Gastroesophageal sphincter (tissue), 4 donors: ENCODE measurements around the gene CDC123. TPM values are rescaled to one million over a fixed set of nuclear protein-coding genes. Genes with fewer than 3 reads are reported as not detected.
"Not testable (repeated sequence)": the region's sequence is repeated elsewhere in the genome, so short reads cannot be mapped to it uniquely, and the experiment has no call there.

ENCODE experiments used
- ATAC-seq: fragments of 150-250 bp; one replicate; pipeline ENCODE4 v1.9.1; 2016; ENCODE audit warnings: mild to moderate bottlenecking, moderate library complexity
- H3K27ac ChIP-seq, 4 donors: fragments of 200-600 bp; sonication (generic) in 3 of 4; 1 replicate in 3 of 4; 2 replicates in 1 of 4; pipeline ENCODE4 v1.5.1; 2016 to 2019
- H3K27me3 ChIP-seq: fragments of 200-600 bp; sonication (generic); one replicate; pipeline ENCODE4 v1.5.1; 2019
- H3K36me3 ChIP-seq, 2 donors: fragments of 200-600 bp; sonication (generic); one replicate each; pipeline ENCODE4 v1.5.1; 2019; ENCODE audit warnings: control low read depth in 1 of 2
- H3K4me1 ChIP-seq, 3 donors: fragments of 200-600 bp; sonication (generic); 1 replicate in 2 of 3; 2 replicates in 1 of 3; pipeline ENCODE4 v1.5.1; 2016 to 2019; ENCODE audit warnings: control low read depth in 2 of 3
- H3K4me3 ChIP-seq, 2 donors: fragments of 200-600 bp; sonication (generic); one replicate each; pipeline ENCODE4 v1.5.1; 2019; ENCODE audit warnings: mild to moderate bottlenecking in 1 of 2, moderate library complexity in 1 of 2
- H3K9me3 ChIP-seq, 3 donors: fragments of 200-600 bp; sonication (generic); one replicate each; pipeline ENCODE4 v1.5.1; 2017 to 2019; ENCODE audit warnings: control low read depth in 2 of 3
- CTCF ChIP-seq, 4 experiments: fragments of 200-600 bp in 2 of 4; fragments of 450-650 bp in 2 of 4; sonication (generic) in 1 of 4; IDR thresholded peaks; one replicate each; pipeline ENCODE4 v1.5.1; 2017 to 2019; ENCODE audit warnings: antibody characterized with exemption in 4 of 4, mild to moderate bottlenecking in 2 of 4, moderate library complexity in 2 of 4
- EP300 ChIP-seq: sonication (generic); formaldehyde crosslinking; IDR thresholded peaks from one replicate; pipeline ENCODE4 v1.6.1; 2017; ENCODE audit warnings: antibody characterized with exemption, mild to moderate bottlenecking
- POLR2A ChIP-seq, 2 donors: fragments of 450-650 bp; IDR thresholded peaks; one replicate each; pipeline ENCODE4 v1.6.1; 2017; ENCODE audit warnings: antibody characterized with exemption in 2 of 2, mild to moderate bottlenecking in 2 of 2, moderate library complexity in 1 of 2
- POLR2AphosphoS5 ChIP-seq: sonication (generic); formaldehyde crosslinking; IDR thresholded peaks from one replicate; pipeline ENCODE4 v1.6.1; 2017; ENCODE audit warnings: antibody characterized with exemption
- WGBS, 2 donors: methylation state at CpG; one replicate each; pipeline ENCODE4 v1.1.5; 2018; ENCODE audit warnings: low coverage in 1 of 2; 5-methylcytosine and 5-hydroxymethylcytosine counted together
- total RNA-seq, 4 donors: library from RNA; depleted of rRNA; stranded (reverse); fragments of >200 nt; gene quantifications; one replicate each; pipeline ENCODE4 v1.1.0, GENCODE V29; 2016

The CDC123 gene
- total RNA-seq, 4 donors from 2014 or later, result 53.5 to 83.7 (median 68.0) TPM

- no peaks in the 10 kb centered on the region for H3K27me3 ChIP-seq
- peak overlapping the region; percentile 32 to 49 for H3K4me3 ChIP-seq
- peaks cover 0 to 22% (median 6%) of the 10 kb centered on the region in 3 donors for H3K4me1 ChIP-seq
- H3K27ac ChIP-seq, result peak overlapping the region; percentile 22 to 86 (median 78)
- no peaks in the 10 kb centered on the region for H3K9me3 ChIP-seq
- WGBS, 2 donors, result 5 to 16% methylated on average over 5 to 6 of the region's 31 CpGs
- ATAC-seq, result peak; percentile 89
- TF ChIP-seq POLR2AphosphoS5 (peak; percentile 47), POLR2A (IDR thresholded peaks at IDR 0.05) (no peak), CTCF (IDR thresholded peaks at IDR 0.05) (peak; percentile 66 to 94 (median 78)), EP300 (no peak)
- no peaks in the 10 kb centered on the region for H3K36me3 ChIP-seq
Measured at GRCh38 chr10:12264204-12264940, 68.4 kb downstream of the CDC123 start.

GRCh38 chr10:12269056-12269455 lies 73.1 kb downstream of the CDC123 start:
- Histone ChIP-seq H3K27ac (no peak overlapping the region), H3K9me3 (no peaks in the 10 kb centered on the region), H3K36me3 (no peaks in the 10 kb centered on the region), H3K4me3 (no peak overlapping the region), H3K27me3 (no peaks in the 10 kb centered on the region), H3K4me1 (peaks cover 0 to 36% (median 6%) of the 10 kb centered on the region in 3 donors)
- no peak for ATAC-seq
- 86 to 93% methylated on average over 1 to 2 of the region's 2 CpGs for WGBS, 2 donors
- TF ChIP-seq POLR2AphosphoS5, result no peak
- no peak for TF ChIP-seq CTCF (IDR thresholded peaks at IDR 0.05)
- TF ChIP-seq POLR2A (IDR thresholded peaks at IDR 0.05), result no peak
- no peak for TF ChIP-seq EP300

- WGBS, 2 donors, result 50 to 68% methylated on average over 3 to 8 of the region's 8 CpGs
- Histone ChIP-seq H3K4me3 (no peak overlapping the region), H3K4me1 (peaks cover 0 to 18% (median 0%) of the 10 kb centered on the region in 3 donors), H3K36me3 (no peaks in the 10 kb centered on the region), H3K27ac (peak overlapping the region in 3 of 4 donors; percentile 71 to 76 (median 75)), H3K9me3 (no peaks in the 10 kb centered on the region), H3K27me3 (no peaks in the 10 kb centered on the region)
- ATAC-seq, result peak; percentile 47
- no peak for TF ChIP-seq POLR2AphosphoS5
- no peak for TF ChIP-seq EP300
- no peak for TF ChIP-seq POLR2A (IDR thresholded peaks at IDR 0.05)
- no peak for TF ChIP-seq CTCF (IDR thresholded peaks at IDR 0.05)
Measured at GRCh38 chr10:12271210-12271540, 75.2 kb downstream of the CDC123 start.

GRCh38 chr10:12277862-12278261 lies 81.9 kb downstream of the CDC123 start:
- not testable (repeated sequence) for H3K27me3 ChIP-seq, H3K4me3 ChIP-seq, H3K27ac ChIP-seq, H3K9me3 ChIP-seq, H3K36me3 ChIP-seq, H3K4me1 ChIP-seq, ATAC-seq
- 75 to 83% methylated on average over 1 to 4 of the region's 7 CpGs for WGBS, 2 donors

GRCh38 chr10:12279281-12279680 lies 83.3 kb downstream of the CDC123 start:
- Histone ChIP-seq H3K27me3 (no peaks in the 10 kb centered on the region), H3K4me3 (no peak overlapping the region), H3K27ac (no peak overlapping the region), H3K36me3 (no peaks in the 10 kb centered on the region), H3K9me3 (no peaks in the 10 kb centered on the region), H3K4me1 (no peaks in the 10 kb centered on the region)
- no peak for ATAC-seq
- WGBS, 2 donors, result 71 to 79% methylated on average over 4 to 11 of the region's 11 CpGs
- no peak for TF ChIP-seq POLR2A (IDR thresholded peaks at IDR 0.05)
- TF ChIP-seq EP300, result no peak
- no peak for TF ChIP-seq POLR2AphosphoS5
- no peak for TF ChIP-seq CTCF (IDR thresholded peaks at IDR 0.05)
